Measurements from ENCODE around the gene MEST. TPM values are rescaled to one million over a fixed set of nuclear protein-coding genes. Genes with fewer than 3 reads are reported as not detected.
"Not testable (repeated sequence)": the region's sequence is repeated elsewhere in the genome, so short reads cannot be mapped to it uniquely, and the experiment has no call there.

Gene MEST
- total RNA-seq, 2 donors from 2014 or later, result 4.6 to 5.1 TPM

DNA sequence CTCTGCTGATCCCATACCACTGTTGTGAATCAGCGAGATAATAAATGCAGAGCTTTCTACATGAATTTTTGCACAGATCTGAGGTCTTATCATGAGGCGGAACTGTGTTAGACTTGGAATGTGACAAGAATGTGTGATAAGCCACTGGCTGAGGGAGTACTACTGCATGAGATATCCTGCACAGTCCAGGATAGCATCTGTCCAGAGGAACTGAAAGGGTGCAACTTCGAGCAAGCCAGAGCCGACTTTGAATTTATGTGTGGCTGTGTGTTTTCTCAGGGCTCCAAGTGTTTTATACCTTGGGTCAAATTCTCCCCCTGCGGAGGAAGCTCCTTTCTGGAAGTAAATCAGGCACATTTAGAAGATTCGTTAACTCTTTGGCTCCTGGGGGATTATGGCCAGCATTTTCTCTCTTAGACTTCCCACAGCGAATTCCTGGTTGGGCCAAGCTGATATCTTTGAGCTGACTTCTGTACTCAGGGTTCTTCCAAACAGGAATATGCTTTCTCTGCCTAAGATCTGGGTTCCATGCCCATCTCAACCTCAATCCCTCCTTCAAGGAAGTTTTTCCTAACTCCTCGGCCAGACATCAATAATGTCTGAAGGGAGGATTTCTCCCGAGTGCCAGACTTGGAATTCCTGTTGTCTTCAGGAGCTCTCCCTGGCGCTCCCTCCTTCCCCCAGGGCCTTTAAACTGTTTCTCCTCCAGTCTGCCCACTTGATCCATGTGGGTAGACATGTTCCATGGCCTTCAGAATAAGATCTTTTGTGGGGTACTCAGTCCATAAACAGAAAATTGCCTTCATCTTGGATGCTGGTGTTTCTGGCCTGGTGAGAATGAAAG lies 2.5 kb upstream of the MEST start:
- H3K27ac Mint-ChIP-seq, result no peak overlapping the region
- H3K4me1 Mint-ChIP-seq, result peaks cover 15% of the 10 kb centered on the region
- H3K4me3 Mint-ChIP-seq, result peak overlapping the region; percentile 9
- DNase-seq (no peak), ATAC-seq (no peak)
- H3K36me3 Mint-ChIP-seq (ENCODE audit: low read depth), result peaks cover 5% of the 10 kb centered on the region
- no peaks in the 10 kb centered on the region for H3K9me3 ChIP-seq (ENCODE audit: control insufficient read depth, low read length, poor library complexity, severe bottlenecking)
- H3K27me3 Mint-ChIP-seq, result peaks cover 74% of the 10 kb centered on the region

DNA sequence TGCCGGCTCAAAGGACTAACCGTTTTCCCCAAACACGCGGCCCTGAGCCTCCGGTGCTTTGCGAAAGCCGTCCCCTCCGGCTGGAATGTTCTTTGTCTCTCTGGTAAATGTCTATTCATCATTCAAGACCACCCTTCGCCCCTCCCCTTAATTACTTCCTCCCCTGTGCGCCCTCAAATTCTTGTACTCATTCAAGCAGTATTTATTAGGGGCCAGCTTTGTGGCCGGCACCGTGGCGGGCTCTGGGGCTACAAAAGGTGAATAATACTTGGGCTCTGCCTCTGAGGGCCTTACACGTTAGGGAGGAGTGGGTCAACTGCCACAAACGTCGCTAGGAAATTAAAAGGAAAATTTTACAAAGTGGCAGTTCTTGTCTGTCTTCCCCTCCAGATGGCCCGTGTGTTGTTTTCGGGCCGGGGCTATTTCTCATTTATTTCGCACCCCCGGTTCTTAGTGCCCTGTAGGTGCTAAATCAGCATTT lies 1.5 kb upstream of the MEST start:
- H3K4me1 Mint-ChIP-seq, result peaks cover 15% of the 10 kb centered on the region
- H3K27ac Mint-ChIP-seq, result no peak overlapping the region
- no peaks in the 10 kb centered on the region for H3K9me3 ChIP-seq (ENCODE audit: control insufficient read depth, low read length, poor library complexity, severe bottlenecking)
- H3K36me3 Mint-ChIP-seq (ENCODE audit: low read depth), result peaks cover 3% of the 10 kb centered on the region
- ATAC-seq (no peak), DNase-seq (no peak)
- H3K4me3 Mint-ChIP-seq, result no peak overlapping the region
- H3K27me3 Mint-ChIP-seq, result peaks cover 74% of the 10 kb centered on the region

DNA sequence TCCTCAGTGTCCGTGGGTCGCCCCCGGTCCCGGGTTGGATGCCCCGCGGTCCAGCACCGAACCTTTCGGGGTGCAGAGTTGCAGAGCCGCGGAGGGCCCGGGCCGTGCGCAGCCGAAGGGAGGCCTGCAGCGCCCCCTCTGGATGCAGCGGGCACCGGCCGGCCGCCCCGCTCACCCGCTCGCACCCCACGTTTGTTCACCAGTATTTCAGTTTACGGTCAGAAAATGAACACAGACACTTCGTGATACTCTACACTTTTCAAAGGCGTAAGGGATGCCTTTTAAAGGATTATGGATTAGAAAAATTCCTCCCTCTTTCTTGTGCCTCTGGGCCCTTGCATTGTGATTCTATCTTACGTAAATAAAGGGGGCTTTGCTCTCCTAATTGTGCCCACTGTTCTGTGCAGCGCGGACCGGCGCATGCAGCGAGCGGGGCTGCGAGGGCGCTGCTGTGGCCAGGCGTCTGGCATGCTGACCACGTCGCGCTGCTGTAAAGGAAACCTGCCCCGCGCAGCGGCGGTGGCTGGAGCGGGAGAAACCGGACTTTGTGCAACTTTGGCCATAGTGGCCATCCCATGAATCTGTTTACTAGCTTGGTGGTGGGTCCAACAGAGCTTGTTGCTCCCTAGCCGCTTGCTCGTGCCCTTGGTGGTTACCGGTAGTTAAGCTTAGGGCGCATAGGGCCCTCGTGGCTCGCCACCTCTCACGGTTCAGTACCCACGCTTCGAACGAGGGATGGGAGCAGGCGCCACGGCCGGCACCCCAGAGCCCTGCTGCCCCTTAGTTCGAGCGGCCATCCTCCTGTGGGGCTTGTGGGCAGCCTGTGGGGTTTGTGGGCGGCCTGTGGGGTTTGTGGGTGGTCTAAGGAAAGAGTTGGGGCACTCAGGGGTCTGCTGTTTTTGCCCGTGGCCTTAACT lies 739 bp upstream of the MEST start:
- H3K4me3 Mint-ChIP-seq, result peak overlapping the region; percentile 70
- ATAC-seq (no peak), DNase-seq (peak in 1 of 3 donors; percentile 14)
- peaks cover 13% of the 10 kb centered on the region for H3K4me1 Mint-ChIP-seq
- H3K27me3 Mint-ChIP-seq, result peaks cover 66% of the 10 kb centered on the region
- H3K27ac Mint-ChIP-seq, result no peak overlapping the region
- peaks cover 3% of the 10 kb centered on the region for H3K36me3 Mint-ChIP-seq (ENCODE audit: low read depth)
- H3K9me3 ChIP-seq (ENCODE audit: control insufficient read depth, low read length, poor library complexity, severe bottlenecking), result no peaks in the 10 kb centered on the region

DNA sequence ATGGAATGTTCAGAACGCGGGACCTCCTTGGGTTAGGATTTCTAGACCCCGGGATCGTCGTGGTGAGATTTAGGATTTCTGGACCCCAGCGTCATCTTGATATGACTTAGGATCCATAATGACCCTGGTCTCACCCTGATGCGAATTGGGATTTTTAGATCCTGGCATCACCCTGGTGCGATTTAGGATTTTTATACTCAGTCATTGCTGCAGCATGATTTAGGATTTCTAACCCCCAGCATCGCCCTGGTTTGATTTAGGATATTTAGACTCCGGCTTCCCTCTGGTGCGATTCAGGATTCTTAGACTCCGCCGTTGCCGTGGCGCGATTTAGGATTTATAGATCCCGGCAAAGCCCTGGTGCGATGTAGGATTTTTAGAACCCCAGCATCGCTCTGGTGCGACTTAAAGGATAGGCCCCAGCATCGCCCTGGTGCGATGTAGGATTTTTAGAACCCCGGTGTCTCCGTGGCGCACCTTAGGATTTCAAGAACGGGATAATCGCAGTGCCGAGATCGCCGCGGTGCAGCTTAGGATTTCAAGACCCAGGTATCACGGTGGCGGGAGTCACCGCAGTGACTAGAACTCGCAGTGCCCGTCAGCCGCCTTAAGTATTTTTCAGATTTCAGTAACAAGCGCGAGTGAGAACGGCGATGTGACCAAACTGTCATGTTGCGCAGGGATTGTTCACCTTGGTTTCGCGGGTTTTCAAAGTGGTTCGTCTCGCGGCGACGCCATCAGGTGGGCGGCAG lies 814 bp downstream of the MEST start:
- DNase-seq (no peak), ATAC-seq (no peak)
- Mint-ChIP-seq H3K4me3 (peak overlapping the region; percentile 56), H3K27ac (no peak overlapping the region), H3K27me3 (peaks cover 56% of the 10 kb centered on the region), H3K4me1 (peaks cover 5% of the 10 kb centered on the region), H3K36me3 (ENCODE audit: low read depth) (peaks cover 2% of the 10 kb centered on the region)
- no peaks in the 10 kb centered on the region for H3K9me3 ChIP-seq (ENCODE audit: control insufficient read depth, low read length, poor library complexity, severe bottlenecking)

DNA sequence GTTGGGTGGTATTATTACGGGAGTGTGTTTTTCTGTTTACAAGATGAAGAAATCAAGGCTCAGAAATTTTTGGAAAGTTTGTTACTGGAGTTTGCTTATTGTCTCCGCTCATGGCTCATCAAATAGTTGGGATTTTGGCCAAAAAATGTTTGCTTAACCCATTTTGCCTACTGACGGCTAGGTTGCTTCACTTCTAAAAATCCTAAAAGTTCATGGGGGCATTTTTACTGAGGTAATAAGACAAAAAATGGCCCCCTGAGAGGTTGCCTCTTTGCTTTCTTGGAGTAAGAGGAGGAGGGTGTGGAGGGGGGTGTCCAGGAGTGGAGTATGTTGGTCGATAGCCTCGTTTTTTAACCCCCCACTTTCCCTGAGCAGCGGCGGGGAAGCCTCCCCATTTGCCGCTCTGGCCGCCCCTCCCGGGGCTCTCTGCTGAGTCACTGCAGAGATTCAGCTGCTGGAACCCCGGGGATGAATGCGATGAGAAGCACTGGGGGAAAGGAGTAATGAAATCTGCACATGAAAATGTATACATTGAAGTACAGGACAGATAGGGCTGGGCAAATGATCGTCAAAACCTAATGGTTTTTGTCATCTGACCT lies 1.5 kb downstream of the MEST start:
- Mint-ChIP-seq H3K4me3 (peak overlapping the region; percentile 56), H3K36me3 (ENCODE audit: low read depth) (peaks cover 4% of the 10 kb centered on the region), H3K27me3 (peaks cover 49% of the 10 kb centered on the region), H3K4me1 (peaks cover 5% of the 10 kb centered on the region), H3K27ac (no peak overlapping the region)
- no peak for ATAC-seq
- H3K9me3 ChIP-seq (ENCODE audit: control insufficient read depth, low read length, poor library complexity, severe bottlenecking), result no peaks in the 10 kb centered on the region
- no peak for DNase-seq

DNA sequence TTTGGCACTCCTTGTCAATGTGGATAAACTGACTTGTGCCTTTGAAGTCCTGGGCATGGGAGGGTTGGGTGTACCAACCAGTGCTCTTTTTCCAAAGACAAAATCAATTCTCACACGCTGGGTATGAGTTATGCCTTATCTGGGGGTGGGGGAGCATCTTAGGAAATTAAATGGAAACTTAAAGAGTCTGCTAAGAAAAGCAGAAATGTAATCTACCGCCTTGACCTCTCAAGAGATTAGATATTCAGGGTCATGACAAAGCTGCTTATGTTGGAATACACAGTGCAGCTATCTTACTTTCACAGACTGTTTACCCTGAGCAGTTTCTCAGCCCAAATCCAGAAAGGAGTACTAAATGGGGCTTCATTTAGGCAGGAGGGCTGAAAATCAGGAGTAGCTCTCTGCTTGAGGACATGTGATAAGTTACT lies 2.6 kb downstream of the MEST start:
- Mint-ChIP-seq H3K36me3 (ENCODE audit: low read depth) (peaks cover 4% of the 10 kb centered on the region), H3K27me3 (peaks cover 42% of the 10 kb centered on the region), H3K4me1 (peaks cover 5% of the 10 kb centered on the region), H3K27ac (no peak overlapping the region), H3K4me3 (no peak overlapping the region)
- ATAC-seq, result no peak
- DNase-seq, result no peak
- no peaks in the 10 kb centered on the region for H3K9me3 ChIP-seq (ENCODE audit: control insufficient read depth, low read length, poor library complexity, severe bottlenecking)

DNA sequence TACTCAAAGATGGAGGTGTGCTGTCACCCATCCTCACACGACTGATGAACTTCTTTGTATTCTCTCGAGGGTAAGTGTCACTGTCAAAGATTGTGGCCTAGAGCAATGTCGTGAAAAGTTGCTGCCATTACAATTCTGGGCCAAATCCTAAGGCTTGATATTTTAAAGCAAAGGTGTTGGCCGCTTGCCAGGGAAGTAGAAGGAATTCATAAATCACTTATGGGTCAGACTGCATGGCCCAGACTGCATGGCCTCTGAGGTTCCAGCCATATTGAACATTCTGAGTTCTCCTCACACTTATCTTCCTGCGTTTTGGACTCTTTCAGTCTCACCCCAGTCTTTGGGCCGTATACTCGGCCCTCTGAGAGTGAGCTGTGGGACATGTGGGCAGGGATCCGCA lies 8.6 kb downstream of the MEST start:
- H3K9me3 ChIP-seq (ENCODE audit: control insufficient read depth, low read length, poor library complexity, severe bottlenecking), result no peaks in the 10 kb centered on the region
- no peaks in the 10 kb centered on the region for H3K4me1 Mint-ChIP-seq
- ATAC-seq (no peak), DNase-seq (no peak)
- H3K27me3 Mint-ChIP-seq, result no peaks in the 10 kb centered on the region
- H3K36me3 Mint-ChIP-seq (ENCODE audit: low read depth), result peaks cover 4% of the 10 kb centered on the region
- H3K4me3 Mint-ChIP-seq, result no peak overlapping the region
- H3K27ac Mint-ChIP-seq, result no peak overlapping the region

DNA sequence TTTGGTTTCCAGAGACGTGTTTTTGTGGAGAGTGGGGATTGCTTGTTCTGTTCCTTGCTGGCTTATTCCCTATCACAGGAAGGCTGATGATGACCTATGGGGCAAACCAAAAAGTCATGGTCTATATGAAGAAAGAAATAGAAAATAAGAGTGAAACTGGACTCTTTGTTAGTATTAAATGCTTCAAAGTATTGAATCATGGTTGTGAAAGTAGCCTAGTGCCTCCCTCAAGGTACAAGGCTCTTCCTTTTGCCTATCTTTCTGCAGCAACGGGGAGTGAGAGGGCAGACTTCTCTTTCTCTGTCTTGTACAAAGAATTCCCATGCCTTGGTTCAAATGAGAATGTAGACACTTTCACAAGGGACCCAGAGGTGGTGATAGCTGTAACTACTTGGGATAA lies 9.0 kb downstream of the MEST start:
- no peaks in the 10 kb centered on the region for H3K4me1 Mint-ChIP-seq
- H3K4me3 Mint-ChIP-seq, result no peak overlapping the region
- H3K27ac Mint-ChIP-seq, result no peak overlapping the region
- no peaks in the 10 kb centered on the region for H3K27me3 Mint-ChIP-seq
- H3K9me3 ChIP-seq (ENCODE audit: control insufficient read depth, low read length, poor library complexity, severe bottlenecking), result no peaks in the 10 kb centered on the region
- DNase-seq, result no peak
- peaks cover 4% of the 10 kb centered on the region for H3K36me3 Mint-ChIP-seq (ENCODE audit: low read depth)
- no peak for ATAC-seq

DNA sequence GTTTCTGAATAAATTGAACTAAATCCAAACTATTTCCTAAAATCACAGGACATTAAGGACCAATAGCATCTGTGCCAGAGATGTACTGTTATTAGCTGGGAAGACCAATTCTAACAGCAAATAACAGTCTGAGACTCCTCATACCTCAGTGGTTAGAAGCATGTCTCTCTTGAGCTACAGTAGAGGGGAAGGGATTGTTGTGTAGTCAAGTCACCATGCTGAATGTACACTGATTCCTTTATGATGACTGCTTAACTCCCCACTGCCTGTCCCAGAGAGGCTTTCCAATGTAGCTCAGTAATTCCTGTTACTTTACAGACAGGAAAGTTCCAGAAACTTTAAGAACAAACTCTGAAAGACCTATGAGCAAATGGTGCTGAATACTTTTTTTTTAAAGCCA lies 13.9 kb downstream of the MEST start:
- Mint-ChIP-seq H3K27me3 (no peaks in the 10 kb centered on the region), H3K4me1 (no peaks in the 10 kb centered on the region), H3K36me3 (ENCODE audit: low read depth) (peaks cover 10% of the 10 kb centered on the region), H3K27ac (no peak overlapping the region), H3K4me3 (no peak overlapping the region)
- DNase-seq (no peak), ATAC-seq (no peak)
- H3K9me3 ChIP-seq (ENCODE audit: control insufficient read depth, low read length, poor library complexity, severe bottlenecking), result no peaks in the 10 kb centered on the region

DNA sequence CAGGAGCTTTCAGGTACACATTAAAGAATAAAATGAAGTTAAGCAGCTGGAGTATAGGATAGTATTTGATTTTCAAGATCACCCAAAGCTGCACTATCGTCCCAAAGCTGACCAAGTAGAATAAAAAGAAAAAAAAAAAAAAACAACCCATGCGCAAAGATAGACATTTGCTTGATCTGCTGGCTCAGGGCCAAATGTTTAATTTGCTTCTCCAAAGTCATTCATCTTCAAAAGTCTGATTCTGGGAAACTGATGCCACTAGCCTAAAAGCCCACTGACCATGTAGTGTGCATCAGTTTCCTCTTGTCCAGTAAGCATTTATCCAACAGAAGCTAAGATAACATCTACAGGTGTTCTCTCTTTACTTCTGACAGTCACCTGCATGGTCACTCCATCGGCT lies 14.5 kb downstream of the MEST start:
- peaks cover 10% of the 10 kb centered on the region for H3K36me3 Mint-ChIP-seq (ENCODE audit: low read depth)
- DNase-seq (no peak), ATAC-seq (no peak)
- no peak overlapping the region for H3K4me3 Mint-ChIP-seq
- no peaks in the 10 kb centered on the region for H3K4me1 Mint-ChIP-seq
- no peaks in the 10 kb centered on the region for H3K9me3 ChIP-seq (ENCODE audit: control insufficient read depth, low read length, poor library complexity, severe bottlenecking)
- H3K27ac Mint-ChIP-seq, result no peak overlapping the region
- no peaks in the 10 kb centered on the region for H3K27me3 Mint-ChIP-seq

DNA sequence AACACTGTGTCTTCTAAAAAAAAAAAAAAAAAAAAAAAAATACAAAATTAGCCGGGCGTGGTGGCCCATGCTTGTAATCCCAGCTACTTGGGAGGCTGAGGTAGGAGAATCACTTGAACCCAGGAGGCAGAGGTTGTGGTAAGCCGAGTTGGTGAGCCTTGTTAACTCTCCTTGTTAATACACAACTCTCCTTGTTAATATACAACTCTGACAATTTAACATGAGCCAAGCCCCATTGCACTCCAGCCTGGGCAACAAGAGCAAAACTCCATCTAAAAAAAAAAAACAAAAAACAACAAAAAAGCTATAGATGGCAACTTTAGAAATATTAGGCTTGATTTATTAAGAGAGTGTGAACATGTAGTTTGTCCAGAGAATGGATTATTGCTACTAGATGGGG lies 20.2 kb downstream of the MEST start:
- H3K27ac Mint-ChIP-seq, result not testable (repeated sequence)

DNA sequence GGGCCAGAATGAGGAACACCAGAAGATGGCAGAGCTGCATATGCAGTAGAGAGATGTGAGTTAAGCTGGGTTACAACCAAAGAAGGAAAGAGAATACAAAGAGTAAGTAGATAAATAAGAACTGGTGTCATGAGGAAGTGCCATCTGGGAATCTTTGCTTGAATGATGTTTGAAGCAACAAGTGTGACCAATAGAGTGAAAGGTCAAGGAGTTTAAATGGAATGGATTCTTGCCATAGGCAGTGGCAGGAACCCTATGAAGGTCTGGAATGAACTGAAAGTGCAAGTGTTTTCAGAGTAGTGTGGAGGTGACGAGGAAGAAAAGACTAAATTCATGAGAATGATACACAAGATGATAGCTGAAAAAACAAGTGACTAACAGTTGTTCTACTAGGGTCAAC lies 21.6 kb downstream of the MEST start:
- Mint-ChIP-seq H3K4me3 (no peak overlapping the region), H3K36me3 (ENCODE audit: low read depth) (peaks cover 3% of the 10 kb centered on the region), H3K27me3 (no peaks in the 10 kb centered on the region), H3K27ac (no peak overlapping the region), H3K4me1 (no peaks in the 10 kb centered on the region)
- no peaks in the 10 kb centered on the region for H3K9me3 ChIP-seq (ENCODE audit: control insufficient read depth, low read length, poor library complexity, severe bottlenecking)
- DNase-seq (no peak), ATAC-seq (no peak)

More for the DNA sequence above, 20.2 kb downstream of the MEST start:
- not testable (repeated sequence) for H3K4me1 Mint-ChIP-seq; H3K9me3 ChIP-seq (ENCODE audit: control insufficient read depth, low read length, poor library complexity, severe bottlenecking); H3K36me3 Mint-ChIP-seq (ENCODE audit: low read depth); H3K4me3 Mint-ChIP-seq; H3K27me3 Mint-ChIP-seq; DNase-seq; ATAC-seq
